GM10266 (cell line): ENCODE data around the gene FMOD.

Experiments used
- DNase-seq: peaks from one replicate; pipeline ENCODE4 v3.0.0; 2012; ENCODE audit errors: extremely low spot score
- CTCF ChIP-seq: IDR thresholded peaks from 2 replicates; pipeline ENCODE4 v1.5.1; 2012; ENCODE audit warnings: mild to moderate bottlenecking, low read depth; ENCODE audit not compliant: control insufficient read depth, insufficient read depth; ENCODE audit errors: missing control alignments

FMOD gene

GRCh38 chr1:203351037-203351625 lies at the start of gene FMOD:
Gene FMOD (minus strand): TSS chr1:203351122. CDS start chr1:203348270, 2,852 bp downstream.
- no peak for DNase-seq
- TF ChIP-seq CTCF: peak; percentile 19

- DNase-seq: no peak
- TF ChIP-seq CTCF: no peak
These were observed 45.8 kb upstream of the FMOD start for GRCh38 chr1:203396595-203397194.

- no peak for DNase-seq
- no peak for TF ChIP-seq CTCF
These were observed 44.8 kb upstream of the FMOD start for GRCh38 chr1:203395751-203396150.

GRCh38 chr1:203390298-203390697 lies 39.4 kb upstream of the FMOD start:
- no peak for DNase-seq
- no peak for TF ChIP-seq CTCF

- no peak for DNase-seq
- TF ChIP-seq CTCF: no peak
These were observed 37.8 kb upstream of the FMOD start for GRCh38 chr1:203388683-203389082.

GRCh38 chr1:203382026-203382425 lies 31.1 kb upstream of the FMOD start:
- no peak for TF ChIP-seq CTCF

GRCh38 chr1:203381151-203381751 lies 30.3 kb upstream of the FMOD start:
- no peak for TF ChIP-seq CTCF
- DNase-seq: peak; percentile 45

More at GRCh38 chr1:203382026-203382425, 31.1 kb upstream of the FMOD start:
- no peak for DNase-seq
